ENCODE measurements around the gene UBE2Z. TPM values are rescaled to one million over a fixed set of nuclear protein-coding genes. Genes with fewer than 3 reads are reported as not detected.

UBE2Z gene
- total and polyA plus RNA-seq, 8 donors = 65.8 to 108 (median 101) TPM

GRCh38 chr17:48970865-48971687 lies 62.9 kb downstream of the UBE2Z start:
- intact Hi-C loops (cut with DNase I) = no loop called here

GRCh38 chr17:48972749-48973097 lies 64.5 kb downstream of the UBE2Z start:
- intact Hi-C loops (cut with DNase I) = no loop called here
- DNase-seq (no peak), ATAC-seq (no peak)
- Histone ChIP-seq H3K9me3 (no peaks in the 10 kb centered on the region), H3K4me1 (no peaks in the 10 kb centered on the region), H3K36me3 (no peaks in the 10 kb centered on the region), H3K4me3 (no peak overlapping the region), H3K27me3 (peaks cover 0 to 92% of the 10 kb centered on the region in 2 donors), H3K27ac (no peak overlapping the region)
- no peak for TF ChIP-seq CTCF (IDR thresholded peaks at IDR 0.05)

More at GRCh38 chr17:48970865-48971687, 62.9 kb downstream of the UBE2Z start:
- Histone ChIP-seq H3K4me3 (no peak overlapping the region), H3K27me3 (peaks cover 0 to 98% of the 10 kb centered on the region in 2 donors), H3K9me3 (no peaks in the 10 kb centered on the region), H3K4me1 (no peaks in the 10 kb centered on the region), H3K27ac (no peak overlapping the region), H3K36me3 (no peaks in the 10 kb centered on the region)
- ATAC-seq = no peak
- no peak for TF ChIP-seq CTCF (IDR thresholded peaks at IDR 0.05)
- DNase-seq = no peak

GRCh38 chr17:48973806-48974205 lies 65.6 kb downstream of the UBE2Z start:
- Histone ChIP-seq H3K36me3 (no peaks in the 10 kb centered on the region), H3K4me1 (no peaks in the 10 kb centered on the region), H3K4me3 (no peak overlapping the region), H3K9me3 (no peaks in the 10 kb centered on the region), H3K27ac (no peak overlapping the region), H3K27me3 (peaks cover 0 to 81% of the 10 kb centered on the region in 2 donors)
- no peak for TF ChIP-seq CTCF (IDR thresholded peaks at IDR 0.05)
- DNase-seq (no peak), ATAC-seq (no peak)
- intact Hi-C loops (cut with DNase I) = no loop called here

Other genes with a start within 250 kb of the UBE2Z start
- gene PRAC1, start 185.9 kb upstream of the UBE2Z start, total RNA-seq = not detected
- not detected for gene PRAC1, start 185.9 kb upstream of the UBE2Z start, polyA plus RNA-seq (ENCODE audit: insufficient read length in 6 of 6)
- not detected for gene PRAC2, start 185.2 kb upstream of the UBE2Z start, total RNA-seq
- gene PRAC2, start 185.2 kb upstream of the UBE2Z start, polyA plus RNA-seq (ENCODE audit: insufficient read length in 6 of 6) = not detected
- not detected for gene HOXB13, start 179.7 kb upstream of the UBE2Z start, total RNA-seq
- not detected for gene HOXB13, start 179.7 kb upstream of the UBE2Z start, polyA plus RNA-seq (ENCODE audit: insufficient read length in 6 of 6)
- 1 to 10 TPM in 1 of 2 donors, under 1 TPM in 1; 0.35 to 1.3 TPM for gene TTLL6, start 91.2 kb upstream of the UBE2Z start, total RNA-seq
- 1 to 10 TPM in 4 of 6 donors, under 1 TPM in 2; 0.50 to 2.4 (median 1.7) TPM for gene TTLL6, start 91.2 kb upstream of the UBE2Z start, polyA plus RNA-seq (ENCODE audit: insufficient read length in 6 of 6)
- 100 to 1,000 TPM; 116 to 128 TPM for gene CALCOCO2, start 77.4 kb upstream of the UBE2Z start, total RNA-seq
- 100 to 1,000 TPM; 105 to 132 (median 114) TPM for gene CALCOCO2, start 77.4 kb upstream of the UBE2Z start, polyA plus RNA-seq (ENCODE audit: insufficient read length in 6 of 6)
- gene ATP5MC1, start 15.6 kb upstream of the UBE2Z start, total RNA-seq = 10 to 100 TPM; 56.6 to 83.3 TPM
- 10 to 100 TPM; 79.1 to 97.1 (median 89.1) TPM for gene ATP5MC1, start 15.6 kb upstream of the UBE2Z start, polyA plus RNA-seq (ENCODE audit: insufficient read length in 6 of 6)
- 100 to 1,000 TPM in 1 of 2 donors, 10 to 100 TPM in 1; 95.8 to 109 TPM for gene SNF8, start 36.4 kb downstream of the UBE2Z start, total RNA-seq
- 10 to 100 TPM; 80.7 to 95.3 (median 86.0) TPM for gene SNF8, start 36.4 kb downstream of the UBE2Z start, polyA plus RNA-seq (ENCODE audit: insufficient read length in 6 of 6)
- not detected for gene GIP, start 60.2 kb downstream of the UBE2Z start, total RNA-seq
- under 1 TPM in 2 of 6 donors, not detected in 4; 0.31 to 0.57 TPM for gene GIP, start 60.2 kb downstream of the UBE2Z start, polyA plus RNA-seq (ENCODE audit: insufficient read length in 6 of 6)
- under 1 TPM; 0.23 to 0.26 TPM for gene IGF2BP1, start 89.0 kb downstream of the UBE2Z start, total RNA-seq
- gene IGF2BP1, start 89.0 kb downstream of the UBE2Z start, polyA plus RNA-seq (ENCODE audit: insufficient read length in 6 of 6) = 10 to 100 TPM; 25.8 to 32.1 (median 29.5) TPM
- gene B4GALNT2, start 224.4 kb downstream of the UBE2Z start, total RNA-seq = under 1 TPM; 0.16 to 0.20 TPM
- under 1 TPM; 0.43 to 0.87 (median 0.62) TPM for gene B4GALNT2, start 224.4 kb downstream of the UBE2Z start, polyA plus RNA-seq (ENCODE audit: insufficient read length in 6 of 6)